Caco-2 (cell line): ENCODE data around the gene MTRR. TPM values are rescaled to one million over a fixed set of nuclear protein-coding genes. Genes with fewer than 3 reads are reported as not detected.

Experiments used
- BruUV-seq: library from RNA; stranded (reverse); fragments of 400-500 nt; replicated peaks from 2 replicates; lab custom pipeline; 2021; lab: Mats Ljungman, UMichigan
- CTCF ChIA-PET: fragments of 300-600 bp; sonication (Branson Sonifier 250); formaldehyde crosslinking; loops from one replicate; lab custom pipeline; 2022; ENCODE audit warnings: antibody characterized with exemption; lab: Charles Lee
- POLR2A ChIA-PET: fragments of 300-600 bp; sonication (Branson Sonifier 250); formaldehyde crosslinking; loops from one replicate; lab custom pipeline; 2022; ENCODE audit warnings: antibody characterized with exemption; lab: Charles Lee
- DNase-seq, 2 experiments: peaks; one replicate each; pipeline versions ENCODE4 v3.0.0 to v3.0.0-alpha.2; 2020 to 2022
- H3K27me3 ChIP-seq: replicated peaks from 2 replicates; pipeline ENCODE4 v1.6.0; 2011; ENCODE audit warnings: low read length; ENCODE audit not compliant: control insufficient read depth, insufficient read depth
- H3K36me3 ChIP-seq: 2 replicates; pipeline ENCODE4 v1.5.1; 2011; ENCODE audit warnings: low read length; ENCODE audit not compliant: control insufficient read depth, insufficient read depth
- H3K4me1 ChIP-seq: fragments of 250-450 bp; sonication (Bioruptor Pico); 2 replicates; pipeline ENCODE4 v1.5.1; 2020; ENCODE audit warnings: mild to moderate bottlenecking
- H3K4me3 ChIP-seq: 2 replicates; pipeline ENCODE4 v1.5.1; 2011; ENCODE audit warnings: low read depth, mild to moderate bottlenecking, control low read depth, low read length
- H3K9me3 ChIP-seq: fragments of 250-450 bp; sonication (Bioruptor Pico); 2 replicates; pipeline ENCODE4 v1.5.1; 2020; ENCODE audit warnings: mild to moderate bottlenecking, moderate library complexity
- H3K27ac Mint-ChIP-seq: one replicate; pipeline ENCODE4 v1.8.0; 2022; ENCODE audit warnings: mixed read lengths; ENCODE audit not compliant: unreplicated experiment
- H3K27me3 Mint-ChIP-seq: one replicate; pipeline ENCODE4 v1.8.0; 2022; ENCODE audit warnings: mixed read lengths; ENCODE audit not compliant: insufficient read depth, unreplicated experiment
- H3K36me3 Mint-ChIP-seq: one replicate; pipeline ENCODE4 v1.8.0; 2022; ENCODE audit warnings: mild to moderate bottlenecking, mixed read lengths; ENCODE audit not compliant: insufficient read depth, unreplicated experiment
- H3K4me1 Mint-ChIP-seq: one replicate; pipeline ENCODE4 v1.8.0; 2022; ENCODE audit warnings: low read depth, mixed read lengths; ENCODE audit not compliant: unreplicated experiment
- H3K4me3 Mint-ChIP-seq: one replicate; pipeline ENCODE4 v1.8.0; 2022; ENCODE audit warnings: mild to moderate bottlenecking, moderate library complexity, mixed read lengths; ENCODE audit not compliant: unreplicated experiment
- H3K9me3 Mint-ChIP-seq: one replicate; pipeline ENCODE4 v1.8.0; 2022; ENCODE audit warnings: mixed read lengths; ENCODE audit not compliant: unreplicated experiment
- CTCF ChIP-seq, 2 experiments: fragments of 200-600 bp in 1 of 2; IDR thresholded peaks; 1 replicate in 1 of 2; 2 replicates in 1 of 2; pipeline versions ENCODE4 v1.5.1 to v1.8.0; 2011 to 2022; ENCODE audit warnings: antibody characterized with exemption in 1 of 2, control low read depth in 1 of 2, inconsistent platforms in 1 of 2, low read depth in 1 of 2, low read length in 1 of 2, mild to moderate bottlenecking in 1 of 2, moderate library complexity in 1 of 2; ENCODE audit not compliant: insufficient read depth in 1 of 2, severe bottlenecking in 1 of 2, unreplicated experiment in 1 of 2
- intact Hi-C: fragments of 100-400 bp; cut with micrococcal nuclease; formaldehyde crosslinking; loops from one replicate; pipeline ENCODE4 v1.10.0; 2022; ENCODE audit not compliant: unreplicated experiment
- total RNA-seq: library from RNA; stranded (reverse); gene quantifications from 2 replicates; pipeline ENCODE4 v1.2.3, GENCODE V29; 2022

MTRR gene
- total RNA-seq, 1 experiment from 2014 or later: 57.6 TPM

GRCh38 chr5:7850395-7851239 lies 18.3 kb upstream of the MTRR start, which contains the start of gene CFAP90:
CFAP90 (minus strand) TSS chr5:7851133; CDS start chr5:7851021, 112 bp downstream.
- H3K4me1 ChIP-seq: no peaks in the 10 kb centered on the region; the same call in 1 of the 2 replicates
- TF ChIP-seq CTCF (IDR thresholded peaks at IDR 0.05; ENCODE audit: insufficient read depth in 1 of 2, low read depth in 1 of 2, low read length in 1 of 2, severe bottlenecking in 1 of 2, unreplicated experiment in 1 of 2): peak; percentile 49 to 71
- intact Hi-C loops: loop anchor here (1.0 to 10.0 kb wide), 3 partner anchors 19 to 86 kb away; partner anchors contain the start of genes FASTKD3 and MTRR
- H3K4me1 Mint-ChIP-seq: no peaks in the 10 kb centered on the region
- no TSS peak for BruUV-seq
- peaks cover 10% of the 10 kb centered on the region for H3K27me3 Mint-ChIP-seq
- peak within 1 kb of the TSS; percentile 79 for H3K4me3 Mint-ChIP-seq
- H3K4me3 ChIP-seq: peak within 1 kb of the TSS; percentile 72
- H3K36me3 Mint-ChIP-seq: peaks cover 6% of the 10 kb centered on the region
- POLR2A ChIA-PET: interaction anchor here (0.8 kb wide), 1 partner anchor 18 kb away, joined by 3 read pairs; the partner anchor contains the start of genes FASTKD3 and MTRR
- no peaks in the 10 kb centered on the region for H3K27me3 ChIP-seq
- DNase-seq: peak; percentile 80 to 90
- H3K9me3 ChIP-seq: peaks cover 5% of the 10 kb centered on the region; the same call in 1 of the 2 replicates
- CTCF ChIA-PET: interaction anchor here (0.5 to 2.6 kb wide), 6 partner anchors 19 to 1643 kb away, joined by 3 to 10 read pairs (median 4); partner anchors contain the start of genes FASTKD3 and MTRR
- H3K9me3 Mint-ChIP-seq: no peaks in the 10 kb centered on the region
- H3K27ac Mint-ChIP-seq: peak within 1 kb of the TSS; percentile 55
- H3K36me3 ChIP-seq: no peaks in the 10 kb centered on the region

GRCh38 chr5:7851240-7851592 lies 17.7 kb upstream of the MTRR start:
- H3K27ac Mint-ChIP-seq: peak overlapping the region; percentile 55
- H3K27me3 Mint-ChIP-seq: peaks cover 10% of the 10 kb centered on the region
- Histone ChIP-seq H3K36me3 (no peaks in the 10 kb centered on the region), H3K27me3 (no peaks in the 10 kb centered on the region), H3K9me3 (peaks cover 5% of the 10 kb centered on the region; the same call in 1 of the 2 replicates), H3K4me1 (no peaks in the 10 kb centered on the region; the same call in 1 of the 2 replicates), H3K4me3 (peak overlapping the region; percentile 72)
- H3K36me3 Mint-ChIP-seq: peaks cover 6% of the 10 kb centered on the region
- POLR2A ChIA-PET: no interaction called here
- no TSS peak for BruUV-seq
- DNase-seq: no peak
- CTCF ChIA-PET: interaction anchor here (0.5 to 2.6 kb wide), 4 partner anchors 18 to 1643 kb away, joined by 3 to 10 read pairs (median 7); partner anchors contain the start of genes FASTKD3 and MTRR
- H3K4me3 Mint-ChIP-seq: peak overlapping the region; percentile 79
- no peak for TF ChIP-seq CTCF (IDR thresholded peaks at IDR 0.05; ENCODE audit: insufficient read depth in 1 of 2, low read depth in 1 of 2, low read length in 1 of 2, severe bottlenecking in 1 of 2, unreplicated experiment in 1 of 2)
- no peaks in the 10 kb centered on the region for H3K9me3 Mint-ChIP-seq
- intact Hi-C loops: loop anchor here (2.0 to 10.0 kb wide), 2 partner anchors 34 to 86 kb away; no protein-coding TSS in a partner anchor
- H3K4me1 Mint-ChIP-seq: no peaks in the 10 kb centered on the region
